Mesenteric fat pad (tissue), 1 donor: Measurements from ENCODE around the gene BEND3. TPM values are rescaled to one million over a fixed set of nuclear protein-coding genes. Genes with fewer than 3 reads are reported as not detected.
"Not testable (repeated sequence)": the region's sequence is repeated elsewhere in the genome, so short reads cannot be mapped to it uniquely, and the experiment has no call there.

ENCODE experiments used
- DNase-seq: peaks from one replicate; pipeline ENCODE4 v3.0.0-alpha.2; 2020; ENCODE audit warnings: low spot score
- total RNA-seq: library from RNA; stranded (reverse); fragmentation: NEBNext Ultra II Directional; extraction: Animal tissue kit (Norgen Biotek cat#: 25700); gene quantifications from one replicate; pipeline ENCODE4 v1.2.1, GENCODE V29; 2021
- donor health status: DM: yes; HTN: yes; CAD: no.

BEND3 gene
- total RNA-seq, 1 donor from 2014 or later: 3.4 TPM

DNA sequence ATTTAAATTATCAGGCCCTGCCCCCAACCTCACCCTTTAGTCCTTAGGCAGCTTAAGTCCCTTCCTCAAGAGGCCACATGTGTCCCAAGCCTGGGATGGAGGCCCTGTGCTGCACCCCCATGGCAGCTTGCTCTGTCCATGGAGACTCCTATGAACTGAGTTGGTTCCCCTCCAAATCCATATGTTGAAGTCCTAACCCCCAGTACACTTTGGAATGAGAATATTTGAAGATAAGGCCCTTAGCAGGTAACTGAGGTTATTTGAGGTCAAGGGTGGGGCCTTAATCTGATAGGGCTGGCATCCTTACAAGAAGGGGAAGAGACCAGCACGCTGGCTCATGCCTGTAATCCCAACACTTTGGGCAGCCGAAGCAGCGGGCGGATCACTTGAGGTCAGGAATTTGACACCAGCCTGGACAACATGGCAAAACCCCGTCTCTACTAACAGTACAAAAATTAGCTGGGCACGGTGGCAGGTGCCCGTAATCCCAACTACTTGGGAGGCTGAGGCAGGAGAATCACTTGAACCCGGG lies 6.7 kb upstream of the BEND3 start:
- peak; percentile 33 for DNase-seq

DNA sequence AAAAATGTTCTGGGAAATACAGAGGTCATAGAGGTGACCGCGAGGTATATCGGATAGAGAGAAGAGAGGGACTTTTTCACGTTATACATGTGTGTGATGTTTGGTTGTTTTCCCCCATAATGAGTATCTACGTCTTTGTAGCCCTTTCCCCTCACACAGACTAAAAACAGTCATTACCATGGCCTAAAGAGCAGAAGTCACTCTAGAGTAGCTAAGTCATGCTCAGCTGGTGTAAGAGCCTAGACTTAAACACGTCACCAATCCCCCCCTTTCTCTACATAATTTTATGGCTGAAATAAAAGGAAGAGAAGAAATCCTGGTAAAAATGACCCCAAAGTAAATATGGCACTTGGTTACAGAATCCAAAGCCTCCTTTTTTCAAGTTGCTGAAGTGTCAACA lies 6.0 kb upstream of the BEND3 start:
- DNase-seq: no peak

DNA sequence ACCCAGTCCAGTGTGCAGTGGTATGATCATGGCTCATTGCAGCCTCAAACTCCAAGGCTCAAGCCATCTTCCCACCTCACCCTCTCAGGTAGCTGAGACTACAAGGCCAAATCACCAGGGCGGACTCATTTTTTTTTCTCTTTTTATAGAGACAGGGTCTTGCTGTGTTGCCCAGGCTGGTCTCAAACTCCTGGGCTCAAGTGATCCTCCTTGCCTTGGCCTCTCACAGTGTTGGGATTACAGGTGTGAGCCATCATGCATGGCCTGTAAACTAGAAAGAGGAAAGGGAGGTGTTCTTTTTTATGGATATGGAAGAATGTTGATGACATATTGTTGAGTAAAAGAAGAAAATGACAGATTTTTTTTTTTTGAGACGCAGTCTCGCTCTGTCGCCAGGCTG lies 5.1 kb upstream of the BEND3 start:
- peak; percentile 16 for DNase-seq

DNA sequence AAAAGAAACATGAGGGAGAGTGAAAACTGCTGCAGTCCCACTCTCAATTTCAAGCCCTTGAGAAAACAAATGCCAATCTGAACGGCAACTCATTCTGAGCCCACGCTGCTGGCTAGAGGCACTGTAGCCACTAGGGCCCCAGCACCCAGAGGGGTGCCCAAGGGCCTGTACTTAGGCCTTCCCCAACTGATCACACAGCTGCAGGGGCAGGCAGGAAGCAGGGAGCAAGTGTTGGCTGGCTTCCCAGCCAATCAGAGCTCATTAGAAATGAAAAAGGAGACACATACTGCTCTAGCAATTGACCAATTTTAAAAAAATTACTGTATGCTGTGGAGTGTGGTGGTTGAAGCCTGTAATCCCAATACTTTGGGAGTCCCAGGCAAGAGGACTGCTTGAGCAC lies 3.7 kb upstream of the BEND3 start:
- no peak for DNase-seq

DNA sequence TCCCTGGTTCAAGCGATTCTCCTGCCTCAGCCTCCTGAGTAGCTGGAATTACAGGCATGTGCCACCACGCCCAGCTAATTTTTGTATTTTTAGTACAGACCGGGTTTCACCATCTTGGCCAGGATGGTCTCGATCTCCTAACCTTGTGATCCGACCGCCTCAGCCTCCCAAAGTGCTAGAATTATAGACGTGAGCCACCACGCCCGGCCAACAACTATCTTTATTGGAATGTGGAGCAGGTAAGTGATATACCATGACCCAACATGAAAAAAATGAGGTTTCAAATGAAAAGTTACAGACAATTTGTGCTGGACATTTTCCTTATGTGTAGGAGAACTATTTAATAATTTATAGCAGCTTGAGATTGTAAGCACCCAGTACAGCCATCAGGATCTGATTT lies 3.2 kb upstream of the BEND3 start:
- peak; percentile 28 for DNase-seq

GRCh38 chr6:107116931-107117330 lies 1.6 kb upstream of the BEND3 start:
- DNase-seq: no peak

DNA sequence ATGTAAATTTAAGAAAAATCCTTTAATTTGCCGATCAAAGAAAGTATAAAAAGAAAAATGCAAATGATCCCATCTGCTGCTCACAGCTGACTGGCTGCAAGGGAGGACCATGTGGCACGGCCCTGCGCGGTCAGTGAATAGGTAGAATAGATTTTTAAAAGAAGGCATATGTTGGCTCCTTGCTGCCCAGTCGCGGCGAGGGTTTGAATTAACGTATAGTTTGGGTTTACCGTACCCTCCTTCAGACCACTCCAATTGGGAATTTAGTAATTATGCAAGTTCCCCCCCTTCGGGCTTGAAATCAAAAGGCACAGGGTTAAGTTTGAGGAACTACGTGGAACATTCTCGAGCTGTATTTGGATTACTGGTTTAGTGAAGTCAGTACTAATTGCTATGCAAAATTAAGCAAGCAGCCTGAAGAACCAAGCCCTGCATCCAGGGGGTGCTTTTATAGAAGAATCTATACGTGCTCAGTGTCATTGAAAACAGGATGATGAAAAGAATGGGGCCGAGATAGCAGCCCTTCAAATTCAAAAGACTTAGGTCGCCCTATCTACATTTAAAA lies 1.1 kb upstream of the BEND3 start:
- peak; percentile 62 for DNase-seq

DNA sequence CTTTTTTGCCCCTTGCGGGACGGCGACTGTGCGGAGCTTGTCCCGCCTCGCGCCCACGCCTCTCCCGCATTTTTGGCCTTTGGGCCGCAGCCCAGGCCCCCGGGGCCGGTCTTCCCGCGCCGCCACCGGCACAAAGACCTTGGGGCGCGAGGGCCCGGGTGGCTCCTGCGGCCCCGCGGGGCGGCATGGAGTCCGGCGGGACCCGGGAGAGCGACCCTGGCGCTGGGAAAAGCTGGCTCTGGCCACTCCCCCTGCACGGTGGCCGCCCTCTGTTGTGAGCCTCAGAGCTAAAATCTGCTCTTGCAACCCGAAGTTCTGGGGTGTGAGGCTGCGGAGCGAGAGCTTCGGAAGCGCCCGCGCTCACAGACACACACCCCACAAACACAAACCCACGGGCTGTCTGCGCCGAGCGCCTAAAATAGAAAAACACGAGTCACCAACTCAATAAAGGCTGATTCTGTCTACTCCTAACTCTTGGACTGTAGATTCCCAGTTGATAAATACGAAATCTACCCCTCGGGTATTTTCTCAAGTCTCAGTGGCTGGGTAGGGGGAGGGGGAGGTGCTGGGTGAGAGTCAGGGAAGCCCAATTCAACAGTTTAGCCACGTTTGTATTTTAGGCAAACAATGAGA lies 496 bp upstream of the BEND3 start:
- peak; percentile 88 for DNase-seq

DNA sequence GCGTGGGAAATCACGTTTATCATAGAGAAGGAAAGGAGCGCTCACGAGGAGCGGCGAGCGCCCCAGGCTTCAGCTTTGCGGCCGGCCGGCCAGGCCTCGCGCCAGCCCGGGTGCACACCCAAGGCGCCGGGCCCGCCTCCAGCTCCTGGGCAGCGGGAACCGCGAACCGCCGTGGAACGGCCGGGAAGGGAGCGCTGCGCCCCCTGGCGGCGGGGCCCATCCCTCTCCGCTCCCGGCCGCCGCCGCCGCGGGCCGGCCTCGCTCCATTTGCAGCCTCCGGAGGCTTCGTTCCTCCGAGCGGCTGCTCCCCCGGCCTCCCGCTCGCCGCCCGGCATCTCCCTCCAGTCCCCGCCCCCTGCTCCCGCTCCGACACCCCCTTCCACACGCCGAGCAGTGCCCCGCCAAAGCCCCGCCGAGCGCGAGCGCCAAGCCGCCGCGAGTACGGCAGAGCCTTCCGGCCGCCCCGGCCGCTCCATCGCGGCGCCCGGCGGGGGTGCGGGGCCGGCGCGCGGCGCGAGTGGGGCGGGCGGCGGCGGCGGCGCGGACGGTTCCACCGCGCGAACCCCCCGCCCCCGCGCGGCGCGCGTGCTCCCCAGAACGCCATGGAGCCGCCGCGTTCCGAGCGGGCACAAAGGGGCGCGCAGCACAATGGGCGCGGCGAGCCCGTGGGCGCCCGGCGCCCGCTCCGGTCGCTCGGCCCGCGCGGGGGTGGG lies 946 bp downstream of the BEND3 start:
- DNase-seq: peak; percentile 95

GRCh38 chr6:107110200-107110599 lies 5.1 kb downstream of the BEND3 start:
- DNase-seq: no peak

- peak; percentile 20 for DNase-seq
These were observed 7.0 kb downstream of the BEND3 start for GRCh38 chr6:107108201-107108890.

DNA sequence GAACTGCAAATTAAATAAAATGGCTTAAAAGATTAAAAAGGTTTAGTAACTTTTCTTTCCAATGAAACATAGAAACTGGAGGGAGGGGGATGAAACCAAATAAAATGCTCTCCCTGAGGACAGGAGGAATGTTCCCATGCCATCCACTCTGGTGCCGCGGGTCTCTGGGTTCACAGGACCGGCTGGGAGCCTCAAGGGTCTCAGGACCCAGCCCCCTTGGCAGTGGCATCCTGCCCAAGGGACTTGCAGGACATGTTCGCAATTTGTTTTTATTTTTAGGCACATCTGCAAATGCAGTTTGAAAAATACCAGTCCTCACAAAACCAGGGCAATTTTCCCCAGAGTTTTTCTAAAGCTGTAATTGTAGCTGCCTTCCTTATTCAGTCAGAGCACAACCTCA lies 7.5 kb downstream of the BEND3 start:
- DNase-seq: peak; percentile 28

GRCh38 chr6:107106165-107106564 lies 9.2 kb downstream of the BEND3 start:
- peak; percentile 37 for DNase-seq

- DNase-seq: peak; percentile 74
These were observed 9.7 kb downstream of the BEND3 start for GRCh38 chr6:107105511-107106116.

DNA sequence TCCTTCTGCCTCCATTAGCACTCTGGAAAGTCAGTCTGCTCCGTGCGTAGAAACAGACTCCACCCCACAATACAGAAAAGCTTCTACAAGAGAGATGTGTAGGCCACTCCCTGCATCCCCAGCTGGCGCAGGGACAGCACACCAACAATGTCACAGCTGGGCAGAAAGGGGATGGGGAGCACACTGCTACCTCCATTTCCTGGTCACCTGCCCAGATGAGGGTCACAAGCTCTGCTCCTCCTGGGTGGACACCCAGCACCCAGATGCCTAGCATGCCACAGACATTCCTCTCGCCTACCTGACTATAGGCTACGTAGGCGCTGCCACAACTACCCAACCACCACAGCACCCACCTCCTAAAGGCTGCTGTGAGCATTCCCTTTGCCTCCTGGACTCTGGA lies 12.2 kb downstream of the BEND3 start:
- peak; percentile 69 for DNase-seq

DNA sequence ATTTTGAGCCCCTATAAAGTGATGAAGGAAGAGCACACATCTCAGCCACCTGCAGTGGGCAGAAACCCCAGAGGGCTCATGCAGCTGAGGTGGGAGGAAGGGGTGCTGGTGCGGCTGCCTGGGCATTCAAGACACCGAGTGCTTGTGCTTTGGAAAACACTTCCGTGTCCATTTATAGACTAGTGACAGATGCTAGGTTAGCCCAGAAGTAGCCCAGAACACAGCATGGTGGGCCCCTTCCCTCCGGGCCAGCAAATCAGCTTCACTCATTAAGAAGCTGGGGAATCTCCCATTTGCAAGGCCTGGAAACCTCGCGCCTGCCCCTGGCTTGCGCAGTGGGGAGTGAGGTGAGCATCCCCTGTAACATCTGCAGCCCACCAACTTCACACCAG lies 12.9 kb downstream of the BEND3 start:
- DNase-seq: peak; percentile 74

DNA sequence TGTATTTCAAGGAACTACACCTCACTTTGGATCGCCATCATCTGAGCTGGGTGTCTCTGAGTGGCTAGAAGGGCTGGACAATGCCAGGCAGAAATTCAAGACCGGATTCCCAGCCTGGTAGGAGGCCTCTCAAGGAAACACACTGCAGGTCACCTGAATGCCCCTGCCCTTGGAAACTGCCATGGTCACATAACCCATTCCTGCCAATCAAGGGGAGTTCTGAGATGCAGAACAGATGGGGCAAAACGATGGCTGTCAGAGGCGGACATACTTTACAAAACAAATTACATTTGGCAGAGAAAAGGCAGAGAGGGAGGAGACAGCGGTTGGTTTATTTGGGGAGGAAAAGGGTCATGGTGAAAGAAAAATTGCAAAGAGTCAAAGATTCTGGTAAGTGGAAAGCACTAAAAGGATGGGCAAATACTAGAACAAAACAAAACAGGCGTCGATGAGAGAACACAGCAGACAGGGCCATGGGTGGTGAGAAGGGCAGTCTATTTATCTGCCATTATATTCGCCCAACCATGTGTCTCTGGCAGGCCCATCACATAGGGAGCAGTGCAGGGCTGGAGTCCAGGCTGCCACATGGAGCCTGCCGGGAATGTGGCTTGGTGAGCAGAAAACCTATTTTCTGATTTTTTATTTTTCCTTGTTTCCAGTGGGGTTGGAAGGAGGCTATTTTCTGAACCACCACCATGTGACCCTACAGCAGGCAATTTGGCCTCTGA lies 13.5 kb downstream of the BEND3 start:
- peak; percentile 51 for DNase-seq

- DNase-seq: no peak
These were observed 14.1 kb downstream of the BEND3 start for GRCh38 chr6:107101211-107101610.

DNA sequence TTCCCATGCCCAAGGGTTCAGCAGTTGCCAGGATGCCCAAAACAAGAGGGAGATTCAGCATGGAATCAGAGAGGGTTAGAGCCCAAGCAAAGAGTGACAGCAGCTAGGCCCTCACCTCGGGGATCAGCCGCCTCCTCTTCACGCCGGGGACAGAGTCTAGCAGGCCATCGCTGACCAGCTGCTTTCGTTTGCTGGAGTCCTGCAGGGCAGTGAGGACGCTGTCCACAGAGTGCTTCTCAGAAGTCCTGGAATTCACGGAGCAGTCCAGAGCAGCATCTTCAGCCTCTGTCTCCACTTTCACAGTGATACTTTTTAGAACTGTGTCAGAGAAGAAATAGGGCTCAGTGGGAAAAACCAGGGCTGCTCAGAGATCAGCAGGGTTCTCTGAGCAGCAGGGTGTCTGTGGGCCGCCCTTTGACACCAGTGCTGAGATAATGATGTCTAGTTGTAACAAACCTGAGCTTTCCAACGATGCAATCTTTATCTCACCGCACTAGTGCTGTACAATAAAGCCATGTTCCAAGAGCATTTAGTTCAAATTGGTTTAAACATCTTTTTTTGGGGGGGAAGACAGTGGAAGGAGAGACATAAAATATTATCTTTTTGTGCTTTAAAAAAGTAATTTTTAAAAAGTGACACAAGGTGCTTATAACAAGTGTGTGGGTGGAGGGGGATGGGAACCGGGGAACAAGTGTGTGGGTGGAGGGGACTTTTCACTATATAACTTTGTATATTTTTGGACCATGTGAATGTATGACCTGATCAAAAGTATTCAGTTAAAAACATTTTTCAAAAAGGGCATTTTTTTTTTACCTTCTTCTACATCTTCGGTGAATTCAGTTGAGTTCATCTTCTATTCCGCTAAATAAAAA lies 16.6 kb downstream of the BEND3 start:
- peak; percentile 64 for DNase-seq

- DNase-seq: not testable (repeated sequence)
These were observed 30.9 kb downstream of the BEND3 start for GRCh38 chr6:107084459-107084858.
